Lower leg skin (tissue), 3 donors: ENCODE results near the gene CSNK2A3.

Source experiments
- POLR2A ChIP-seq, 2 donors: fragments of 450-650 bp; IDR thresholded peaks; one replicate each; pipeline ENCODE4 v1.6.1; 2016 to 2017; ENCODE audit warnings: antibody characterized with exemption in 2 of 2, mild to moderate bottlenecking in 1 of 2, moderate library complexity in 1 of 2
- TF ChIP-seq, protein P1 (sequence below), 3 donors: fragments of 450-650 bp; IDR thresholded peaks; one replicate each; pipeline ENCODE4 v1.5.1; 2016; ENCODE audit warnings: antibody characterized with exemption in 3 of 3, mild to moderate bottlenecking in 3 of 3, moderate library complexity in 2 of 3

DNA sequence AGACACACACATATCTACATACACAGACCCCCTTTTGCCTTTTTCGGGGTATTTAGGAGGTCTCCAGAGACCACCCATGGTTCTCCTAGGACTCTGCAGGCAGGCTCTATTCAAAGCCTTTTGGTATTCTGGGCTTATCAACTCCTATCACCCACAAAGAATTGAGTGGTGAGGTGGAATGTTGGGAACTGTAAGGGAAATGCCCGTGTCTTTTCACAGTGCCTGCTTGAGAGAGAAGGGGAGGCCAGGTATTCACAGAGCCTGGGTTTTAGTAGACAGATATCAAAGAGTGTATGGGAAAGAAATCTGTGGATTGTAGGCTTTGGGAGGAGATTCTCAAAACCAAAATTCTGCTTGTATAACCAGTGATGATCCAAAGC lies 44.0 kb upstream of the CSNK2A3 start:
- TF ChIP-seq, protein P1, sequence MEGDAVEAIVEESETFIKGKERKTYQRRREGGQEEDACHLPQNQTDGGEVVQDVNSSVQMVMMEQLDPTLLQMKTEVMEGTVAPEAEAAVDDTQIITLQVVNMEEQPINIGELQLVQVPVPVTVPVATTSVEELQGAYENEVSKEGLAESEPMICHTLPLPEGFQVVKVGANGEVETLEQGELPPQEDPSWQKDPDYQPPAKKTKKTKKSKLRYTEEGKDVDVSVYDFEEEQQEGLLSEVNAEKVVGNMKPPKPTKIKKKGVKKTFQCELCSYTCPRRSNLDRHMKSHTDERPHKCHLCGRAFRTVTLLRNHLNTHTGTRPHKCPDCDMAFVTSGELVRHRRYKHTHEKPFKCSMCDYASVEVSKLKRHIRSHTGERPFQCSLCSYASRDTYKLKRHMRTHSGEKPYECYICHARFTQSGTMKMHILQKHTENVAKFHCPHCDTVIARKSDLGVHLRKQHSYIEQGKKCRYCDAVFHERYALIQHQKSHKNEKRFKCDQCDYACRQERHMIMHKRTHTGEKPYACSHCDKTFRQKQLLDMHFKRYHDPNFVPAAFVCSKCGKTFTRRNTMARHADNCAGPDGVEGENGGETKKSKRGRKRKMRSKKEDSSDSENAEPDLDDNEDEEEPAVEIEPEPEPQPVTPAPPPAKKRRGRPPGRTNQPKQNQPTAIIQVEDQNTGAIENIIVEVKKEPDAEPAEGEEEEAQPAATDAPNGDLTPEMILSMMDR (IDR thresholded peaks at IDR 0.05): no peak
- no peak for TF ChIP-seq POLR2A (IDR thresholded peaks at IDR 0.05)
